GM10248 (cell line): ENCODE measurements around the gene NSMCE3.

Experiments
- CTCF ChIA-PET: fragments of 300-600 bp; sonication (Branson Sonifier 250); formaldehyde crosslinking; extraction: SDS; loops from one replicate; lab custom pipeline; 2021; ENCODE audit warnings: antibody characterized with exemption; lab: Yijun Ruan, JAX
- POLR2A ChIA-PET: fragments of 350-650 bp; sonication (Branson Sonifier 250); formaldehyde crosslinking; extraction: SDS; loops from one replicate; lab custom pipeline; 2020; ENCODE audit warnings: antibody characterized with exemption; lab: Yijun Ruan, JAX
- DNase-seq: peaks from one replicate; pipeline ENCODE4 v3.0.0; 2012; ENCODE audit errors: extremely low spot score
- TF ChIP-seq, protein P1 (sequence below): IDR thresholded peaks from 2 replicates; pipeline ENCODE4 v1.5.1; 2012; ENCODE audit warnings: mild to moderate bottlenecking, low read depth; ENCODE audit errors: extremely low read depth, missing control alignments, control extremely low read depth

Gene NSMCE3

DNA sequence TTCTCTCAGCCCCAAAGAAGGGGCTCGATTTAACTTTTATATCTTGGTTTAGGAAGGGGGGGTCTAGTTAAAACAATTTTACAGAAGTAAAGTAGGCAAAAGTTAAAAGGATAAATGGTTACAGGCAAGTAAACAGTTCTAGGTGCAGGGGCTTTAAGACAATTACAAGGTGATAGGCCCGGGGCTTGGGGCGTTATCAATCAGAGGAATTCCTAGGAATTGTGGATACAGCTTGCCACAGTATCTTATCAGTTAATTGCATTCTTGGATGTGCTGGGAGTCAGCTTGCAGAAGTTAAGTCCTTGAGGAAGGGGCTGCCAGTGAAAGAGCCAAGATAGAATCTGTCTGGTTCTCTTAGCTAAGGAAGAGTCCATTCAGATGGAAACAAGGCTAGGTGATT, 52.7 kb downstream of the NSMCE3 start:
- ChIA-PET CTCF (interaction anchor here (0.9 kb wide), 1 partner anchor 77 kb away, joined by 5 read pairs; no protein-coding TSS in a partner anchor), POLR2A (no interaction called here)
- no peak for DNase-seq
- TF ChIP-seq, protein P1, sequence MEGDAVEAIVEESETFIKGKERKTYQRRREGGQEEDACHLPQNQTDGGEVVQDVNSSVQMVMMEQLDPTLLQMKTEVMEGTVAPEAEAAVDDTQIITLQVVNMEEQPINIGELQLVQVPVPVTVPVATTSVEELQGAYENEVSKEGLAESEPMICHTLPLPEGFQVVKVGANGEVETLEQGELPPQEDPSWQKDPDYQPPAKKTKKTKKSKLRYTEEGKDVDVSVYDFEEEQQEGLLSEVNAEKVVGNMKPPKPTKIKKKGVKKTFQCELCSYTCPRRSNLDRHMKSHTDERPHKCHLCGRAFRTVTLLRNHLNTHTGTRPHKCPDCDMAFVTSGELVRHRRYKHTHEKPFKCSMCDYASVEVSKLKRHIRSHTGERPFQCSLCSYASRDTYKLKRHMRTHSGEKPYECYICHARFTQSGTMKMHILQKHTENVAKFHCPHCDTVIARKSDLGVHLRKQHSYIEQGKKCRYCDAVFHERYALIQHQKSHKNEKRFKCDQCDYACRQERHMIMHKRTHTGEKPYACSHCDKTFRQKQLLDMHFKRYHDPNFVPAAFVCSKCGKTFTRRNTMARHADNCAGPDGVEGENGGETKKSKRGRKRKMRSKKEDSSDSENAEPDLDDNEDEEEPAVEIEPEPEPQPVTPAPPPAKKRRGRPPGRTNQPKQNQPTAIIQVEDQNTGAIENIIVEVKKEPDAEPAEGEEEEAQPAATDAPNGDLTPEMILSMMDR: no peak
